Measurements from ENCODE around the gene SLC26A11.
"Not testable (repeated sequence)": the region's sequence is repeated elsewhere in the genome, so short reads cannot be mapped to it uniquely, and the experiment has no call there.

Gene SLC26A11

GRCh38 chr17:80196652-80197051 is 23.6 kb upstream of the SLC26A11 start:
- DNase-seq (ENCODE audit: low spot score), result no peak

GRCh38 chr17:80198144-80198661 is 22.0 kb upstream of the SLC26A11 start:
- no peak for DNase-seq (ENCODE audit: low spot score)

GRCh38 chr17:80199295-80199694 is 20.9 kb upstream of the SLC26A11 start:
- not testable (repeated sequence) for DNase-seq (ENCODE audit: low spot score)

GRCh38 chr17:80201446-80201845 is 18.8 kb upstream of the SLC26A11 start:
- no peak for DNase-seq (ENCODE audit: low spot score)

GRCh38 chr17:80202197-80202596 is 18.0 kb upstream of the SLC26A11 start:
- no peak for DNase-seq (ENCODE audit: low spot score)

- no peak for DNase-seq (ENCODE audit: low spot score)
Observed at GRCh38 chr17:80203471-80203963, 16.7 kb upstream of the SLC26A11 start.

- no peak for DNase-seq (ENCODE audit: low spot score)
Observed at GRCh38 chr17:80204626-80205468, 15.4 kb upstream of the SLC26A11 start.

GRCh38 chr17:80205811-80206210 is 14.4 kb upstream of the SLC26A11 start:
- no peak for DNase-seq (ENCODE audit: low spot score)

- no peak for DNase-seq (ENCODE audit: low spot score)
Observed at GRCh38 chr17:80208050-80208449, 12.2 kb upstream of the SLC26A11 start.

- no peak for DNase-seq (ENCODE audit: low spot score)
Observed at GRCh38 chr17:80209765-80210164, 10.5 kb upstream of the SLC26A11 start.

- no peak for DNase-seq (ENCODE audit: low spot score)
Observed at GRCh38 chr17:80210348-80211108, 9.7 kb upstream of the SLC26A11 start.

GRCh38 chr17:80212109-80212508 is 8.1 kb upstream of the SLC26A11 start:
- DNase-seq (ENCODE audit: low spot score), result no peak

GRCh38 chr17:80212511-80212910 is 7.7 kb upstream of the SLC26A11 start:
- no peak for DNase-seq (ENCODE audit: low spot score)

- no peak for DNase-seq (ENCODE audit: low spot score)
Observed at GRCh38 chr17:80212962-80213642, 7.1 kb upstream of the SLC26A11 start.

GRCh38 chr17:80213643-80213975 is 6.6 kb upstream of the SLC26A11 start:
- DNase-seq (ENCODE audit: low spot score), result no peak

- no peak for DNase-seq (ENCODE audit: low spot score)
Observed at GRCh38 chr17:80214012-80214877, 6.0 kb upstream of the SLC26A11 start.

- DNase-seq (ENCODE audit: low spot score), result no peak
Observed at GRCh38 chr17:80214878-80215210, 5.4 kb upstream of the SLC26A11 start.

- no peak for DNase-seq (ENCODE audit: low spot score)
Observed at GRCh38 chr17:80216473-80217456, 3.5 kb upstream of the SLC26A11 start.

- no peak for DNase-seq (ENCODE audit: low spot score)
Observed at GRCh38 chr17:80217703-80218362, 2.4 kb upstream of the SLC26A11 start.

GRCh38 chr17:80218391-80218790 is 1.8 kb upstream of the SLC26A11 start:
- DNase-seq (ENCODE audit: low spot score), result no peak

Data from HuH-7.5 (cell line).